Activated CD4-positive, alpha-beta T cell treated with anti-CD3 and anti-CD28 coated beads, Interleukin-2, amount 50 U/mL, for 16 hours (primary cell): ENCODE results near the gene PSPC1.
"Not testable (repeated sequence)": the region's sequence is repeated elsewhere in the genome, so short reads cannot be mapped to it uniquely, and the experiment has no call there.

Source experiments
- DNase-seq: peaks from one replicate; pipeline ENCODE4 v3.0.0-alpha.2; 2020

Gene PSPC1

GRCh38 chr13:19763618-19764017 lies 19.1 kb downstream of the PSPC1 start:
- no peak for DNase-seq

- no peak for DNase-seq
Observed at GRCh38 chr13:19759669-19760068, 23.1 kb downstream of the PSPC1 start.

GRCh38 chr13:19742643-19743042 lies 40.1 kb downstream of the PSPC1 start:
- no peak for DNase-seq

GRCh38 chr13:19737844-19738557 lies 44.7 kb downstream of the PSPC1 start:
- no peak for DNase-seq

- no peak for DNase-seq
Observed at GRCh38 chr13:19726611-19727010, 56.1 kb downstream of the PSPC1 start.

DNA sequence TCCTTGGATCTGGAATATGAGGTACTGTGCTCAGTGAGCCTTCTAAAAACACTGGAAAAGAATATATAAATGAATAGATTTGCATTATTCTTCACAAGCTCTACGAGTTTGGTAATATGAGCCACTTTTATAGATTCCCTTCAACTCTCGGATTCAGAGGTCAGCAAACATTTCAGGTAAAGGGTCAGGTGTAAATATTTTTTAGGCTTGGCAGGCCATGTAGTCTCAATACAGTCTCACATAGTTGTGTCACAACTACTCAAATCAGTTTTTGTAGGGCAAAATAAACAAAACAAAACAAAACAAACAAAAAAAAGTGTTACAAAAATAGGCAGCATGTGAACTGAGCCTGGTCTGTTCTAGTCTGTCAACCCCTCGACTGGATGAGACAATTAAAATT lies 57.4 kb downstream of the PSPC1 start:
- no peak for DNase-seq

- no peak for DNase-seq
Observed at GRCh38 chr13:19720039-19720438, 62.7 kb downstream of the PSPC1 start.

DNA sequence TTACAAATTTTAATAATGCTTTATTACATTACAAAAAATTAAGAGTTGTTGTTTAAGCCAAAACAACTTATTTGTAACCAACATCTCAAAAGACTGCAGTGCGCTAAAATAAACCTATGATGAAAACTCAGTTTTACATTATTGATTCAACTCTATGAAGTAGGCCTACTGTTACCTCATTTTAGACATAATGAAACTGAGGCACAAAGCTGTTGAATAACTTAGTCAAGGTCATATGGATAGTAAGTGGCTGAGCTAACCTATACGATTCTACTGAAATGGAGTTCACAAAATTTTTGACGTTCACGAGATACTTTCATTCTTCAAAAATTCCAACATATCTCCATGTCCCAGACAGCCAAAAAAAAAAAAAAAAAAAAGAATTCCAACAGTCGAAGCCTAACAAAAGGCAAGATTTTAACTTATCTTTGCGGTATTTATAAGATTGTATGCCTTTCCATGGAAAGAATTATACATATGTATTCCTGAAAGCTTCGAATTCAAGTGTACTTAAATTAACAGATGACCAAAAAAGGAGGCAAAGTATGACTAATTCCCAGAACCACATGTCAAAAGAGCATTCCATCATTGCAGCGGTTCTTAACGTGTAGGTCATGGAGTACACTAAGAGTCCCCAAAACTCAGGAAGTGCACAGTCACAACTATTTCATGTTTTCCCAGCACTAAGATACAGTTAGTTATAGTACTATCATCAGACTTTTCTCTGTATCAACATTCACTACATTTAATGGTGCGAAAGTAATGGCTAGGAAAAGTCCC lies 69.4 kb downstream of the PSPC1 start:
- peak; percentile 83 for DNase-seq

- DNase-seq: not testable (repeated sequence)
Observed at GRCh38 chr13:19709782-19710181, 73.0 kb downstream of the PSPC1 start.

GRCh38 chr13:19709039-19709438 lies 73.7 kb downstream of the PSPC1 start:
- not testable (repeated sequence) for DNase-seq

DNA sequence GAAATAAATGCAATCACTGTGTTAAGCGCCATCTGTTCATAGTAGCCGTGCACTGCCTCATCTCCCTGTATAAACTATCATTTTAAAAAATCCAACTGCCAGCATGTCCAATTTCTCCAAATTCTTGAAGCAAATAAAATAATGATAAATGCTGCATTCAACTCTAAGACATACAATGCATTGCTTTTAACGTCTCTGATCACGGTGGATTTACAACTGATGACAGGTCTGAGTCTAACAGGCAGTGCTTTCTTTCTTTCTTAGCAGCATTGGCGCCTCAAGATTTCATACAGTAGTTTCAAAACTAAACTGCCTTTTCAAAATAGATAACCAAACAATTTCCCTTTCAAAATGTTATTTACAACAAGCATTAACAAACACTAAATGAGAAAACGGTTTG lies 78.5 kb downstream of the PSPC1 start:
- not testable (repeated sequence) for DNase-seq

DNA sequence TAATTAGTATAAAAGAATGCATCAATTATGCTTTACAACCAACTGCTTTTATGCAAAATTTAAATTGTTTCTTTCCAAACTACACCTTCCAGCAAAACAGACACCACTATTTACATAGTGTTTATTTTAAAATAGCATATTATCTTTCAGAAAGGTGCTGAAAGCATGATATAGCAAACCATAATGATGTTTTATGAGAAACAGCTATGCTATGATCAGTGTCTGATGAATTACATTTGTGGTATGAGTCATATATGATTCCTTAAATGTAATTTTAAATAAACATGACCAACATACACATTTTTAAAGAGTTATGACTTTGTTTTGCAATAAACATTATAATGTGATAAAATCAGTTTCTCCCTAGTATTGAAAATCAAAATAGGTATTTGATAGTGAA lies 81.1 kb downstream of the PSPC1 start:
- DNase-seq: not testable (repeated sequence)

DNA sequence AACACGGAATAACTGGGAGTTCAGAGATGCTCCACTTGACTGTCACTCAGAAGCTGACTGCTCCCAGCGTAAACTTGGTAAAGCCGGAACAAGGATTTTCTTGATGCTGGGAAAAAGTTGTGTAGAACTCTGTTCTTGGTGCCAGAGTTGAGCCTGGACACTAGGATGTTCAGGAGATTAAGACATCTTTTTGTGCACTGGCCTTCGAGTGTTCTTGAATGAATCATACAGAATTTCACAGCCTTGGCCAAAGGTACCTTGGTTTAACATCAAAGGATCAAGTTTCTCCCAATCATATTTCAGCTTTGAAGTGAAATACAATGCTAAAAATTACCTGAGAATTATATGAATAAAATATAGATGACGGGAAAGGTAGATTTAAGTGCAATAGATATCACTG lies 81.8 kb downstream of the PSPC1 start:
- DNase-seq: not testable (repeated sequence)

- no peak for DNase-seq
Observed at GRCh38 chr13:19695829-19696228, 86.9 kb downstream of the PSPC1 start.

DNA sequence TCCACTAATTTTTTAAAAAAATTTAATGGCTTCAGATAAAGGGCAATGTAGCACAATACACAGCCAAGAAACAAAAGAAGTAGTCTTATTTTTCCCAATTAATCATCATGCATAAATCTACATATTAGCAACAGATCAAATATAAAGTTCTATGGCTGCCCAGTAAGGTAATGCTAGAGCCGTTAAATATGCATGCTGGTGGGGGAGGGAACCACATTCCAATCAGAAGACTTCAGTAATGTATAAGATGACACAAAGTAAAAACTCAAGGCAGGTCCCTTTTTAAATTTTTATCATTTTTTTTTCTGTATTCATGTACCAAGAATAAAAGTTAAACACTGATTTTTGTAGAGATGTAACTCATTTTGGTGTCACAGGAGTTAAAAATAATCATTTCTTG lies 87.3 kb downstream of the PSPC1 start:
- DNase-seq: no peak

DNA sequence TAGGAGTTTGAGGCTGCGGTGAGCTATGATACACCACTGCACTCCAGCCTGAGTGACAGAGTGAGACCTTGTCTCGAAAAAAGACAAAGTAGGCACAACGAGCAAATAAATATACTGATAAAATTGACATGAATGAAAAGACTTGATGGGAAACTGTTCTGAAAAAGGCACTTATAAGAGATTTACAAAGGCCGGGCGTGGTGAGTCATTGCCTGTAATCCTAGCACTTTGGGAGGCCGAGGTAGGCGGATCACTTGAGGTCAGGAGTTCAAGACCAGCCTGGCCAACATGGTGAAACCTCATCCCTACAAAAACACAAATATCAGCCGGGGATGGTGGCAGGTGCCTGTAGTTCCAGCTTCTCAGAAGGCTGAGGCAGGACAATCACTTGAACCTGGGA lies 91.3 kb downstream of the PSPC1 start:
- DNase-seq: not testable (repeated sequence)

DNA sequence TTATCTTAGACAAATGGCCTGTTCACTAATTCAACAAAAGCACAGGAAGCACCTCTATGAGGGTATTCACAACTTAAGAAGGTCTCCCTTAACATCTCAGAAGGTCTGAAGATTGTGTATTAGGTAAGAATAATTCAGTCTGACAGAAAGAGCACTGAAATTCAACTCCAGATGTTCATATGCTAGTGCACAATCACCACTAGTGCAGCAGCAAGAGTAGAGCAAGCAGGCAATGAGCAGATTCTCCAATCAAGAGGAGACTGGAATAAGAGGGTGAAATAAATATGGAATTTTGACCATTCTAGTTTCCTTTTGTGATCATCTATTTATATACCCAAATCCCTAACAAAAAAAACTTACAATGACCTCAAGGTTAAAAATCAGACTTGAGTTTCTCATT lies 97.3 kb downstream of the PSPC1 start:
- no peak for DNase-seq

DNA sequence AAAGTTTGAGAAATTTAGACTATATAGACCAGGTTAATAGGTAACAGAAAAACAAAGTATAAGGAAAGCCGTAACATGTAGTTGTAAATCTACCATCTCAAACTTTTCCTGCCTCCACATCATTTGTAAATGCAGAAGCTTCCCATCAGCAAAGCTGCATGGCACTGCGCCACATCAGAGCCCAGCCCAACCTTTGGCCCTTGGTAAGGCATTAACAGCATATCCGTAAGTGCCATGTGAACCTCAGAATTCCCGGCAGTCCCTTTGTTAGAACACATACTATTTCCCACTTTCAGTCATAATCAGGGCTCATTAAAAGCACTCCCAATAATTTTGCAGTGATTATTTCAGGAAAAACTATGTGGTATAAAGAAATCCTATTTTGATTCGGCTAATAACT lies 97.7 kb downstream of the PSPC1 start:
- no peak for DNase-seq

- peak; percentile 12 for DNase-seq
Observed at GRCh38 chr13:19681517-19681916, 101.2 kb downstream of the PSPC1 start.

GRCh38 chr13:19680751-19681150 lies 102.0 kb downstream of the PSPC1 start:
- DNase-seq: no peak

DNA sequence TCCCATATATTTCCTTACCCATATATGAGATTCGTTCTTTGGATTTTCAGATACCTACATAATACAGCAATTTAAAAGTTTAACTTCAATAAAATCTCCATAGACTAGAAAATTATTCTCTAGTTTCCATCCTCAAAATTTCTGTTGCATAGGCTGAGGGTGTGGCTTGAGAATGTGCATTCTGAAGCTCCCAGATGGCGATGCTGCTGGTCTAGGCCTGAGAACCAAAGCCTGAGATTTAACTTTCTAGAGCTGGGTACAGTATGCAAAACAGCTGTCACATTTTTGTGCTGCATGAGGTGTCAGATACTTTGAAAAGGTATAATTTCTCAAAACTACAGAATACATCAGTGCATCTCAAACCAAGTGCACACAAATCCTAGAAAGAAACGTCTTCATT lies 106.6 kb downstream of the PSPC1 start:
- no peak for DNase-seq

DNA sequence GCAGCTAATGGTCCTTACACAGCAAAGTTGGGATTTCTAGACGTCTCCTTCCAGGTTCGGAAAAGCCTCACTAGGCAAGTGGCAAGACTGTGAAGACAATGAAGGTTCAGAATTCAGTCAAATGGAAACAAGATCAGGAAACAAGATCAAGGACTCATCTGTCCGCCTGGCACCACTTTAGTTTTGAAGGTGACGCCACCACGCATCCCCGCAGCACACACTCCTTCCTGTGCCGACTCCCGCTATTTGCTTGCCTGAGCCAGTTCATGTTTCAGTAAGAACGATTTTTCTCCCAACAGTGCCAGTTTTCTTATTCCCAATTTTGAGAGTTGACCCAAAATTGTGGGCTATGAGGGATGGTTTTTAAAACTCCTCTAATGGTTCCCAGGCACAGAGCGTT lies 107.8 kb downstream of the PSPC1 start:
- no peak for DNase-seq

DNA sequence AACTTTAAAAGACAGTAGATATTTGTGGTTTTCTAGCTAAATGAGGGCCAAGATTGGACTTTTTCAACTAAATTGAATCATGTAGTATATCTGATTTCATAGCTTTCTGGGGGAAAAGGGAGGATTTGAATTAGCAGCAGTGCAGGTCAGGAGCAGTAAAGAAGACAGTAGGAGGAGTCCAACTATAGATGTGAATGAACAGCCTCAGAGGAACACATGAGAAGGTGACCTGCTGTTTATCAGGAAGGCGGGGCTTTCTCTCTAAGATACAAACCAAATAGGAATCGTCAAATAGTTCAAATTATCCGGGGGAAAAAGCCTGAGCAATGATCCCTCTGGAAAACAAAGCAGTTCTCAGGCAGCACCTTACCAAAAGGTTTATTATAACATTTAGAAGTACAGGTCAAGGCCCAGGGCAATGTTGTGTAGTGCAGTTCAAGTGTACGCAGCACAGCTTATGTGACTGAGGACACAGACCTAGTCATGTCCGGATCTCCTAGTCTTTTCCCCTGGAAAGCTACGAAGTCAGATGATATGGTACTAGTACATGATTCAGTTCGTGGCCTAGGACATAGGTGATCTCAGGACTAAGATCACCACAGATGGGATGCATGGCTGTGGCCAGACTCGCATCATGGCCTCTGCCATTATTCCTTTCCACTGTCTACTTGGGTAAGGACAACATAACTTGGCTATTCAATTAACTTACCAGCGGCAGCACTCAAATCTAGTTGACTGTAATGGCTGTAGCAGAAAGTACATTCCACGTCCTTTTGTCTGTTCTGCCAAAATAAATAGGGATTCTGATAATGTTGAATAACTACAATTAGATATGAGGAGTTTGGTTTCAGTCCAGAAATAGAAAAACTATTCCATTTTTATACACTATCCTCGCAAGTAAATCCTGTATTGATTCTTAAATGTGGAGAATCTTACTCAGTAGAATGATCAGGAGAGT lies 109.0 kb downstream of the PSPC1 start:
- DNase-seq: no peak
